HL-60 (cell line): ENCODE results near the gene RHOF.

Source experiments
- CTCF ChIP-seq: IDR thresholded peaks from one replicate; pipeline ENCODE4 v1.5.1; 2011; ENCODE audit warnings: low read length, control low read depth, inconsistent platforms; ENCODE audit not compliant: insufficient read depth
- GABPA ChIP-seq: IDR thresholded peaks from 2 replicates; pipeline ENCODE4 v1.6.1; 2012; ENCODE audit warnings: low read depth
- POLR2AphosphoS5 ChIP-seq: IDR thresholded peaks from 2 replicates; pipeline ENCODE4 v1.6.1; 2012; ENCODE audit warnings: low read depth
- SPI1 ChIP-seq: IDR thresholded peaks from 2 replicates; pipeline ENCODE4 v1.6.1; 2012; ENCODE audit warnings: low read depth, mild to moderate bottlenecking, borderline replicate concordance

- TF ChIP-seq POLR2AphosphoS5 (no peak), CTCF (no peak), GABPA (no peak), SPI1 (no peak)
Observed at GRCh38 chr12:121784460-121784859, 9.0 kb downstream of the RHOF start.
